ENCODE results near the gene PXMP4.
A peak's percentile ranks its signal among the peaks of the same experiment; 100 is the strongest.
"Not testable (repeated sequence)": the region's sequence is repeated elsewhere in the genome, so short reads cannot be mapped to it uniquely, and the experiment has no call there.

Gene PXMP4

GRCh38 chr20:33719989-33720709 is at the start of gene PXMP4:
TSS of gene PXMP4 (minus strand) at chr20:33720310. CDS start at chr20:33720207, 103 bp downstream.
- DNase-seq = peak; percentile 54 to 98 (median 92)

DNA sequence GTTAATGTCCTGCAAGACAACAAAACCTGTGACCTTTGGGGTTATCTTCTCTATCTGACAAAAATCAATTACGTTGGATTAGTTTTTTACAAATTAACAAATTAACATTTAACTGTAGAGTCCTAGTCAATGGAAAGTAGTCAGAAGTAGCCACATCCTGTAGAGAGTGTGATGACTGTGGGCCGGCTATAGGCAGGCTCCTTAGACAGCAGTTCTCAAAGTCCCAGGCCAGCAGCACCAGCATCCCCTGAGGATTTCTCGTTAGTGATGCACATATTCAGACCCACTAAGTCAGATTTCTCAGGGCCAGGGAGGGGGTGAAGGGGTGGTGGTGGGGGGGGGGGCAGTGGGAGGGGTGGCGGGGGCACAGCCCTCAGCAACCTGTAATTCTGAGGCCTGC is 48.9 kb upstream of the PXMP4 start:
- no peak for DNase-seq

DNA sequence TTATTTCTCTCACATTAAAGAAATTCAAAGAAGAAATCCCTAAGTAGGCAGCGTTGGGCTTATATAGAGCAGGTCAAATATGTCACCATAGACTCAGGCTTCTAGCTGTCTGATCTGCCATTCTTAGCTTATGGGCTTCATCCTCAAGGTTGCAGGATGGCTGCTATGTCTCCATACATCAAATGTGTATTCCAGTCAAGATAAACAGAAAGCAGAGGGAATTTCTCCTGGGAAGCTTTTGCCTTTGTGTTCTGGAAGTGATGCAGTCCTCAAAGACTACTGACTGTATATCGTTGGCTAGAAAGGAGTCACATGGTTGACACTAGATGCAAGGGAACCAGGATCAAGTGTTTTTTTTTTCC is 47.6 kb upstream of the PXMP4 start:
- no peak for DNase-seq

DNA sequence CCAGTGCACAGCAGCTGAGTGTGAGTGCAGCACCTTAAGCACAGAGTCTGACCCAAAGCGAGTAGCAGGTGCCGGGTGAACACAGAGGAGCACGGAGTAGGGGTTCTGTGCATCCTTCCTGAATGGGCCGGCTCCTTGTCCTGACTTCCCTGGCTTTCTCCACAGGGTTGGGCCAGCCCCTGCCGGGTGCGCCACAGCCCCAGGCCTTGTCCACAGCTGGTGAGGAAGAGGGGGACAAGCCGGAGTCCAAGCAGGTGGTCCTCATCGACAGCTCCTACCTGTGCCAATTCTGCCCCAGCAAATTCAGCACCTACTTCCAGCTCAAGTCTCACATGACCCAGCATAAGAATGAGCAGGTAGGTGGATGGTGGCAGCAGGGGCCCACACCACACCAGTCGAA is 46.6 kb upstream of the PXMP4 start:
- no peak for DNase-seq

DNA sequence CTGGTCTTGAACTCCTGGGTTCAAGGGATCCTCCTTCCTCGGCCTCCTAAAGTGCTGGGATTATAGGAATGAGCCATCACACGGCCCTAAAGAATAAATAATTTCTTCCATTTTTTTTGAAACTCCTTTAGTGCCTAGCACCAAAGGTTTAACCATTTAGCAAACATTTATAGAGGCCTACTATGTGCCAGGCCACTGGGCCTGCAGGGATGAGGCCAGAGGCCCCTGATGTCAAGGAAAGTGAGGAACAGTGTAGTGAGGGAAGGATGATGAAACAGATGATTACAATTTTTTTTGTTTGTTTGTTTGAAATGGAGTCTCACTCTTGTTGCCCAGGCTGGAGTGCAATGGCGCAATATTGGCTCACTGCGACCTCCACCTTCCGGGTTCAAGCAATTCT is 45.5 kb upstream of the PXMP4 start:
- no peak for DNase-seq

GRCh38 chr20:33765099-33765498 is 45.0 kb upstream of the PXMP4 start:
- no peak for DNase-seq

GRCh38 chr20:33761698-33762250 is 41.7 kb upstream of the PXMP4 start:
- DNase-seq = no peak

DNA sequence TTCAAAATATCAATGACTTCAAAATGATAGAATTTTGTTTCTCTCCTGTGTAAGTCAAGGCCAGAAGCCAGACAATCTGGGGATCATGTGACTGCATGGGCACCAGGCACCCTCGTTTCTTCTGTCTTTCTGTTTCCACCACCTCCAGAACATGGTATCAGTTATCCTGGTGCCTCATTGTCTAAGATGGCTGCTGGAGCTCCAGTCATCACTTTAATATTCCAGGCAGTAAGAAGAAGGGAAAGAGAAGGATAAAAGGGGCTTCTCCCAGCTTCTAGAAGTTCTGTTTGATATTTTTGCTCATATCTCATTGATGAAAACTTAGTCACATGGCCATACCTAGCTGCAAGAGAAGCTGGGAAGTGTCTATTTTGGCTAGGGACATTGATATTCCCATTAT is 37.3 kb upstream of the PXMP4 start:
- DNase-seq = no peak

DNA sequence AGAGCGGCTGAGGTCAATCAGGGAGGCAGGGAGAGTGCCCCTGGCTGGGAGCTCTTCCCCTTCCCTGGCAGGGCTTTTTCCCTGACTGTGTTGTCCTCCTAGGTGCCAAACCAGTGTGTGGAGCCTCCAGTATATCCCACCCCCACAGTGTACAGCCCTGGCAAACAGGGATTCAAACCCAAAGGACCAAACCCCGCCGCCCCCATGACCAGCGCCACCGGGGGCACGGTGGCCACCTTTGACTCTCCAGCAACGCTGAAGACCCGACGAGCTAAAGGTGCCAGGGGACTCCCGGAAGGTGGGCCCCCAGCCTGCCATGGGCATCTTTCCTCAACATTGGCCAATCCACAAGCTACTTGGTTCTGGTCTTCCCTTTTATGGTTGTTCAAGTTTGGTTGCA is 36.9 kb upstream of the PXMP4 start:
- DNase-seq = no peak

DNA sequence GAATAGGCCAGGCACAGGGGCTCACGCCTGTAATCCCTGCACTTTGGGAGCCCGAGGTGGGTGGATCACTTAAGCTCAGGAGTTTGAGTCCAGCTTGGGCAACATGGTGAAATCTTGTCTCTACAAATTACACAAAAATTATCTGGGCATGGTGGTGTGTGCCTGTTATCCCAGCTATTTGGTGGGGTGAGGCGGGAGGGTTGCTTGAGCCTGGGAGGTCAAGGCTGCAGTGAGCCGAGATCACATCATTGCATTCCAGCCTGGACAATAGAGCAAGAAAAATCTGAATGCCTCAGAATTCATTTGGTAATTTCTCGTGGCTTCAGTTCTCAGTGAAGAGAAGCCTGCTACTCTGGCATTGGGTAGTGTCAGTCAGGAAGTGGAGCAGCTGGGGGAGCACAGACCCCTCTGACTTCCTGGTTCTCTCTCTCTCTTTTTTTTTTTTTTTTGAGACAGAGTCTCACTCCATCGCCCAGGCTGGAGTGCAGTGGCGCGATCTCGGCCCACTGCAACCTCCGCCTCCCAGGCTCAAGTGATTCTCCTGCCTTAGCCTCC is 35.9 kb upstream of the PXMP4 start:
- DNase-seq = not testable (repeated sequence)

GRCh38 chr20:33753763-33754162 is 33.7 kb upstream of the PXMP4 start:
- no peak for DNase-seq

DNA sequence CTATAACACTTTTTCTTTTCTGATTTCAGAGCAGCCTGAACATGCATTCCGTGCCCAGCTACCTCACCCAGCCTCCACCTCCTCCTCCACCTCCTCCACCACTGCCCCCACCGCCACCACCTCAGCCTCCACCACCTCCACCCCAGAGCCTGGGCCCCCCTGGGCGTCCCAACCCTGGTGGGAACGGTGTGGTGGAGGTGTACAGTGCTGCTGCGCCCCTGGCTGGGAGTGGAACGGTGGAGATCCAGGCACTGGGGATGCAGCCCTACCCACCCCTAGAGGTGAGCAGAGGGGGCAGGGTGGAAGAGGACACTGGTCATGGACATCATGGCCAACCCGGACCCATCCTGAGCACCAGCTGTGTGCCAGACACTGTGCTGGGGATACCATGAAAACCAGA is 33.0 kb upstream of the PXMP4 start:
- no peak for DNase-seq

DNA sequence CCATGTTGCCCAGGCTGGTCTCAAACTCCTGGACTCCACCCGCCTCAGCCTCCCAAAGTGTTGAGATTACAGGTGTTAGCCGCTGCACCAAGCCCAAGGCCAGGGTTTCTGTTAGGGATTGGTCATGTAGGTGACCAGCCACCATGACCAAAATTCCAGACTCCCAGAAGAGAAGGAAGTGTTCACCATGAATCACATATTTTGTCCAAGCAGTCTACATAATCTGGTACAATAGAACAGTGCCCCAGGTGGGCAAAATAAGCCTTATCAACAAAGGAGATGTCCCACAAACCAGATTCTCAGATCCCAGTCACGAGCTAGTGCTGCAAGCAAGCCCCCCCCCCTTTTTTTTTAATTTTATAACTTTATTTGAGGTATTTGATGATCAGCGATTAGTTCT is 31.7 kb upstream of the PXMP4 start:
- DNase-seq = no peak

- no peak for DNase-seq
Observed at GRCh38 chr20:33746325-33746998, 26.4 kb upstream of the PXMP4 start.

DNA sequence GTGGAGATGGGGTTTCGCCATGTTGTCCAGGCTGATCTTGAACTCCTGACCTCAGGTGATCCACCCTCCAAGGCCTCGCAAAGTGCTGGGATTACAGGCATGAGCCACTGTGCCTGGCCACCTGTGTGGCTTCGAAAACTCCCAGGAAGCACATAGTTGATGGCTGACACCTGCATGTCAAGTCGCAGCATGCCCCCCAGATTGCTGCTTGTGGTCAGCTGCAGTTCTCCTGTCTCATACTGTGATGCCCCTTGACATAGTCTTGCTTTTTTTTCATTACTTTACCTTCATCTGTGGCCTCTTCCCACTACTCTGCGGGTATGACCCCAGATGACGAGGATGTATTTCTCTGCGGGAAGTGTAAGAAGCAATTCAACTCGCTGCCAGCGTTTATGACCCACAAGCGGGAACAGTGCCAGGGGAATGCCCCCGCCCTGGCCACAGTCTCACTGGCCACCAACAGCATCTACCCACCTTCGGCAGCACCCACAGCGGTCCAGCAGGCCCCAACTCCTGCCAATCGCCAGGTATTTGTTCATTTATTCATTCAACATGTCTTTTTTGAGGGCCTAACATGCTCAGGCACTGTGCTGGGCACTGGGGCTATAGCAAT is 24.8 kb upstream of the PXMP4 start:
- no peak for DNase-seq

DNA sequence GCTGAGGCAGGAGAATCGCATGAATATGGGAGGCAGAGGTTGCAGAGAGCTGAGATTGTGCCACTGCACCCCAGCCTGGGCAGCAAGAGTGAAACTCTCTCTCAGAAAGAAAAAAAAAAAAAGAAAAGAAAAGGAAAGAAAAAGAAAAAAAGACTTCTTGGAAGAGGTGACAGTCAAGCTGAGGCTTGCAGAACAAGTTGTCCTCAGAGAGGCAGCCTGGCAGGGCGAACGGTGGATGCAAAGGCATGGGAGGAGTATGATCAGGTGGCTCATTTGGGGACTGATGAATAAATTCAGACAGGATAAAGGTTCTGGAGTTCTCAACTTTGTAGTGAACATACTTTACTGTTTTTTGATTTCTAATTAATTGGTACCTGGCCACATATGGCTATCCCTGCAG is 24.1 kb upstream of the PXMP4 start:
- no peak for DNase-seq

GRCh38 chr20:33740189-33740588 is 20.1 kb upstream of the PXMP4 start:
- DNase-seq = no peak

DNA sequence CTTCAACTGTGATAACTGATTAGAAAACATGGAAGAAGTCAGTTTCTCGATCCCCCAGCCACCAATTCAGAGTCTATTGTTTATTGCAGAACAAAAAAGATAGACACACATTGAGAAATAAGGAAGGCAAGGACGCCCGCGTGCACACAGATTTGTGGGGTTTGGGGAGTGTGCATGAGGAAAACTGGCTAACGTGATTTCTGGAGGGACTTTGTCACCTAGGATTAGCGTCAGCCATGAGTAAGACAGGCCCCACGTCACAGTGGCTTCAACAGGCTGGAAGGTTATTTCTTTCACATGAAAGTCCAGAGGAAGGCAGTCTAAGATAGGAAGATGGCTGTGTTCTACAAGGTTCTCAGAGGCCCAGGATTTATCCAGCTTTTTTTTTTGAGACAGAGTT is 19.4 kb upstream of the PXMP4 start:
- DNase-seq = no peak

DNA sequence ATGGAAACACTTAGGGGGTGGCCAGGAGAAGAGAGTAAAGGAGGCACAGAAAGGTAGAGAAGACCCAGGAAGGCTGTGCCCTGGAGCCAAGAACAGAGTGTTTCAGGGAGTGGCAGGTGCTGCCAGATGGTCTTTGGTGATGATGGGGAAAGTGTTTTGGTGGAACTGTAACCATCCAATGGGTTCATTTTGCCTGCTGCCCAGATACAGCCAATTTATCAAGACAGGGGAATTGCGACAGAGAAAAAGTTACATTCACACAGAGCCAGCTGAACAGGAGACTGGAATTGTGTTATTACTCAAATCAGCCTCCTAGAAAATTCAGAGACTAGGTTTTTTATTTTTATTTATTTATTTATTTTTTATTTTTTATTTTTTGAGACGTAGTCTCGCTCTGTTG is 16.9 kb upstream of the PXMP4 start:
- no peak for DNase-seq

- peak in 3 of 14 donors; percentile 4 to 10 (median 8) for DNase-seq
Observed at GRCh38 chr20:33733654-33734576, 13.8 kb upstream of the PXMP4 start.

GRCh38 chr20:33732166-33732970 is 12.3 kb upstream of the PXMP4 start:
- peak; percentile 12 to 97 (median 86) for DNase-seq
